COLO829 (cell line): ENCODE data around the gene SH3GL3.

Experiments used
- DNase-seq: peaks from one replicate; pipeline ENCODE4 v3.0.0; 2012; ENCODE audit warnings: low spot score

SH3GL3 gene

DNA sequence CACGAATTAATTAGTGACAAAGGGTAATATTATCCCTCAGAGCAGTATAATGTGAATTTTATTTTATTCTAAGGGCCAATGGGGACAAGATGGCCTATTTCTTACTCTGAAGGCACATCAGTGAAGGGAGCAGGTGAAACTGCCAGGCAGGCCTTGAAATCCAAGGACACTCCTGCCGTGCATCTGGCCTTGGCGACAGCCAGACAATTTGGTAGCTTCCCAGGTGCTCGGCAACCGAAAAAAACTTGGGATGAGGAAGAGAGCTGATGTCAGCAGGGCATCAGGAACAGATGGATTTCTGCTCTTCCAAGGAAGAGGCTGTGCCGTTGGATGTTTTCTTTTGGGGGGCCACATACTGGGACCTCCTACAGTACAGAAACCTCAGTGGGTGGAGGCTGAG is 123.6 kb downstream of the SH3GL3 start:
- DNase-seq: no peak

DNA sequence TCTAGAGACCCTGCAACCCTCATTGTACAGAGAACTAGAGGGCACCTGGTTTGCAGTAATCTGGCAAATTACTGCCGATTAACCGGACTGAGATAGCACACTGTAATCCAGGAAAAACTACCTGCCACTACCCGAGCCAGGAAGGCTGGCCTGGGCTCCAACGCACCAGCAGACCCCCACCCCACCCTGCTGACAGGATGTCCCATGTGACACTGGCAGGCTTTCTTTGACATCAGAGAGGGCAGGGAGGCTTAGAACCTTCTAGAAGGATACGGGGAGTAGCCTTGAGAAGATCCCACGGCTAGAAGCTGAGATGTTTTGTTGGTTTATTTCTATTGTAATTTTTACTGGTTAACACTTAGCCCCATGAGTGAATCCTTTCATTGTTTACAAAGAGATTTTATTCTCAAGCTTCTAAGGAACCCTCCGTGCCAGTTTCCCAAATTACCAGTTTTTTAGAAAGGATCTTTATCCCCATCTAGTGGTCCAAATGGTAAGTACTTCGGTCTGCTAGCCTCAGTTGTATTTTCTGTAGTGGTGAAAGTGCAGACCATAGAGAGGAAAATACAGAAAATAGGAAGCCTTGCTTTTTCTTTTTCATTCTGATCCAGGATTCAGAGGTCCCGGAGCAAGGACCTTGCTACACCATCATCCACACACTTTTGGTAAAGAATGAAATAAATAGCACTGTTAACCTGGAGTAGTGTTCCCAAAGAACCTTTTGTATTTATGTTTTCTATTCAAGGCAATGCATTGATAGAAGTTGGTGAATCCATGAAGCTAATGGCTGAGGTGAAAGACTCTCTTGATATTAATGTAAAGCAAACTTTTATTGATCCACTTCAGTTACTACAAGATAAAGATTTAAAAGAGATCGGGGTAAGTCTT is 124.9 kb downstream of the SH3GL3 start:
- DNase-seq: peak; percentile 13

DNA sequence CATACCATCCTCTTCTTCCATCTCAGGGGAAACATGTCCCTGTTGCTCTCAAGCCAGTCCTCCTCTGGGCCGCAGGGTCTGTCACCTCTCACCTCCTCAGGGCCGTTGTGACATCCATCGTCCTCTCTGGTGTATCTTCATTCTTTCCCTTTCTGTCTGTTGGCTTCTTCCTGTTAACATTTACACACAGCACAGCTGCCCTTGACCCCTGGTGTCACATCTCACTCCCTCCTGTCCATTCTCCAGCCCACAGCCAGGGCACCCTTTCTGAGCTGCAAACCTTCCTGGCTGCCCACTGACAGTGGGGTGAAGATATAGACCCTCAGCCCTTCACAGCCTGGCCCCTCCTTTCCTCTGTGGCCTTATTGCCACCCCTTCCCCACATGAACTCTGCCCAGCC is 127.2 kb downstream of the SH3GL3 start:
- no peak for DNase-seq

- DNase-seq: no peak
These were observed 131.6 kb downstream of the SH3GL3 start for GRCh38 chr15:83578691-83579090.

DNA sequence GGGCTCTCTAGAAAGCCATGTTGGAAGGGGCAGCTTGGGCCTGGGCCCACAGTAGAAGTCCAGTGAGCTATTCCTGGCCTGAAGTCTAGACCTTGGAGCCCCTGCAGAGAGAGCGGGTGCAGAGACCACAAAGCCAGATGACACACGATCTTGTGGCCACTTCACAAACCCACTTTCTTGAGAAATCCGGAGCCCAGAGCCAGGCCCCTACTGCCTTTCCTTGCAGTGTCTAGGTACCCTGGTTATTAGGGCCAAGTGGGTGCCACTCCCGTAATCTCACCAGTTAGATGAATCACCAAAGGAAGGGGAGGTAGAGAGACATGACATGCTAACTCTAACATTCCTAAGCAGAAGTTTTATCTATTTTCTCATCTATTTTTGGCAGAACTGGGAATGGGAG is 134.2 kb downstream of the SH3GL3 start:
- no peak for DNase-seq

- no peak for DNase-seq
These were observed 135.2 kb downstream of the SH3GL3 start for GRCh38 chr15:83582381-83582780.

GRCh38 chr15:83585601-83586335 is 138.6 kb downstream of the SH3GL3 start:
- DNase-seq: no peak

- DNase-seq: no peak
These were observed 139.9 kb downstream of the SH3GL3 start for GRCh38 chr15:83587091-83587490.

DNA sequence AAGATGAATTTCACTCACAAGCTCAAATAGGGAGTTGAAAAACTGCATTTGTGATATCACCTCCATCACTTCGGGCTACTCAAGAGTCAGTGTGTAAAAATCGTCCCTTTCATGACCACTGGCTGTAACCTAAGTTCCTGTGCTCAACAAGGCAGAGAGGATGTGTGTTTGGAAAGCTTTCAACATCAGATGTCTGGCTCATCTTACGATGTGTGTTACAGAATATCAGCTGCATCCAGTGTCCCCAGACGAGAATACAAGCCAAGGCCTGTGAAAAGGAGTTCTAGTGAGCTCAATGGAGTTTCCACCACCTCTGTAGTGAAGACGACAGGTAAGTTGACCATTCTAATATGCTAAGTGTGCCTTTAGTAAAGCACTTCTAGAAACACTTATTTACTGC is 141.3 kb downstream of the SH3GL3 start:
- DNase-seq: no peak

GRCh38 chr15:83592370-83593040 is 145.4 kb downstream of the SH3GL3 start:
- no peak for DNase-seq

DNA sequence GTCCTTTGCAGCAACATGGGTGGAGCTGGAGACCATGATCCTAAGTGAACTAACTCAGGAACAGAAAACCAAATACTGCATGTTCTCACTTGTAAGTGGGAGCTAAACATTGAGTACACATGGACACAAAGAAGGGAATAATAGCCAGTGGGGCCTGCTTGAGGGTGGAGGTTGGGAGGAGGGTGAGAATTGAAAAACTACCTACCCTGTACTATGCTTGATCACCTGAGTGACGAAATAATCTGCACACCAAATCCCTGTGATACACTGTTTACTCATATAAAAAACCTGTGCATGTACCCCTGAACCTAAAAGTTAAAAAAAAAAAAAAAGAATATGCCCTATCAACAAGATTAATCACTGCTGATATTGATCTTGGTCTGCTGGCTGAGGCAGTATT is 148.1 kb downstream of the SH3GL3 start:
- DNase-seq: no peak

- DNase-seq: no peak
These were observed 150.9 kb downstream of the SH3GL3 start for GRCh38 chr15:83598031-83598430.

DNA sequence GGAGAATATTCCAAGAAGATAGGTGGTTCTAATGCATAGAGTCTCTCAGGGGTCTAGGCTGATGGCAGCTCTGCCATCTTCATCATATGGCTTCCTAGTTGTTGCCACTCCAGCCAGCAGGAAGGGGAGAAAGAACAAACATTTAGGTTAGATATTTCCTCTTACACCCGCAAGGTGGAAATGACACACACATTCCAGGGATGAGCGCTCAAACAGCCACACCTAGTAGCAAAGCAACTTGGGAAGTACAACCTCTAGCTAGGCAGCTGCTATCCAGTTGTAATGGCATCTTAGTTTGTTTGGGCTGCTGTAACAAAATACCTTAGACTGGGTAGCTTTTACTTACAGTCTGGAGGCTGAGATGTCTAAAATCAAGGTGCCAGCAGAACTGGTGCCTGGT is 154.9 kb downstream of the SH3GL3 start:
- DNase-seq: no peak

- DNase-seq: no peak
These were observed 157.4 kb downstream of the SH3GL3 start for GRCh38 chr15:83604549-83604948.

DNA sequence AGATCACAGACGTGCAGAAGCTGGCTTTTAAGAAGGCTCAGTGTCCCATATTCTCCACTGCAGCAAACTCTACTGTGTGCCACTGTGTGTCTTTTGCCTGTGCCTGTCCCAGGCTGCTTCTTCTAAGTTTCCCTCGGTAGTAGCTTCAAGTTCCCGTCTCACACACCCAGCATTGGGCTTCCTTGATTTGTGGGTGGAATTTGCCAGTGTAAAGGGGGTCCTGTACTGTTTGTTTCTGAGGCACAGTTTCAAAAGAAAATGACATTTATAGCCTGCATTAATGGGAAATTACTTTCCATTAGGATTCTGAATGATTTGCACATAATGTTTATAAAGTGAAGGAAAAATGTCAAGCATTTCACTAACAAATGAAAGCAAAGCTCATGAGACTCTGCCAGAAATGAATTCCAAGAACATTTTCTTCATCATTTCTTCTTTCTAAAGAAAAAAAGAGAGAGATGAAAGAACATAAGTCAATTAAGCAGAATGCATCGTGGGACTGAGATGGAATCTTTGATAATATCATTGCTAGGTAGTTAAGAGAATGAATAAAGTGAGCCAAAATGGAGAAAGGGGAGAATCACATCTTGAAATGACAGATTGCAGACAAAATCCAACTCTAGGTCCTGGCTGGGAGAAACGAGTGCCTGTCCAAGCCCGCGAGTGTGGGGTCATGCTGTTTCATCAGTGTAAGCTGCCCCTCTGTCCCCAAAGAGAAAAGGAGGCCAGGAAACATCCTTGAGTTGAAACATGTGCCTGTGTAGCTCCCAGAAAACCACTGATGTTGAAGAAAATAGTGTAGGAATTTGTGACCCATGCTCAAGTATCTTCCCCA is 158.2 kb downstream of the SH3GL3 start:
- no peak for DNase-seq

DNA sequence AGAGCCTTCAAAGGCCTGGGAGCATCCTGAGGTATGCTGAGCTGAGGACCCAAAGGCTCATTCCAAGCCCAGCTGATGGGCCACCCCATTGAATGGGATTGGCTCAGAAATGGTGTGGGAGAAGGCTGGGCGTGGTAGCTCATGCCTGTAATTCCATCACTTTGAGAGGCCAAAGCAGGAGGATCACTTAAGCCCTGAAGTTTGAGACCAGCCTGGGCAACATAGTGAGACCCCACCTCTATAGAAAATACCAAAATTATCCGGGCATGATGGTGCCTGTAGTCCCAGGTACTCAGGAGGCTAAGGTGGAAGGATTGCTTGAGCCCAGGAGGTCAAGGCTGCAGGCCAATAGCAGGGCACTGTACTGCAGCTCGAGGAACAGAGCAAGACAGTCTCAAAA is 163.0 kb downstream of the SH3GL3 start:
- no peak for DNase-seq

GRCh38 chr15:83610901-83611685 is 164.0 kb downstream of the SH3GL3 start:
- DNase-seq: no peak

GRCh38 chr15:83612226-83612625 is 165.1 kb downstream of the SH3GL3 start:
- no peak for DNase-seq

DNA sequence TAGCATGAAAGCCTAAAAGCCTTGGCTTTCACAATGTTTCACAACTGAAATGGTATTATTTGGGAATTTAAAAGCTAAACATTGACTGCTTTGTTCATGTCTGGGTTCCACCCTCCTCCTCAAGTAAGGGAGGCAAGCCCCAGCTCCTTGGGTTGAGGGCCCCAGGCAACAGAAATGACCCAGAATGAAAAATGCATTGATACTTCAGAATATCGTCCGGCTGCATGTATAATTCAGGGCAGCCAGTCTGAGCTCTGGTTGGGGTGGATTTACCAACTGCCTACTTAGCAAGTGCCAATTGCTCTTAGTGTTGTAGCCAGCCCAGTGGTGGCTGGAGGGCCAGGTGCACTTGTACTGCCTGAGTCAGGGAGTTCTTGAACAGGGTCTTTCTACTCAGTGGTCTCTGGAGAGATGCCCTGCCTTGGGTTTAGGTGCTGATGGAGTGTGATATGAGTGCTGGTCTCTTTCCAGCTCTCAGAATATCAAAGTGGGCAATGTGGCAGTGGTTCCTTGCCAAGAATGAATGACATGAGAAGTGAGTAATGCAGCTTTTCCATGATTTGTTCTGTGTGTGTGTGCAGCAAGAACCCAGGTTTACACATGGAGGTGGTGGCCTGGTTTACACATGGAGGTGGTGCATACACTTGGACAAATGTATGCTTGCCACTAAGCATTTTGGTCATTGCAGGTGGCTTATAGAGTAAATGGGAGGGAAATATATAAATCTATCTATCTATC is 165.9 kb downstream of the SH3GL3 start:
- DNase-seq: no peak

- DNase-seq: no peak
These were observed 166.6 kb downstream of the SH3GL3 start for GRCh38 chr15:83613714-83614113.
